NOMO-1 treated with dmso at 0.1 percent for 144 hours (cell line): ENCODE data around the gene NUP93.
"Not testable (repeated sequence)": the region's sequence is repeated elsewhere in the genome, so short reads cannot be mapped to it uniquely, and the experiment has no call there.

Experiments used
- DNase-seq: peaks from one replicate; lab custom pipeline; 2025; ENCODE audit not compliant: unreplicated experiment; lab: John Stamatoyannopoulos, UW

Gene NUP93

GRCh38 chr16:56708525-56709442 is 21.1 kb upstream of the NUP93 start:
- no peak for DNase-seq

- no peak for DNase-seq
These were observed 20.4 kb upstream of the NUP93 start for GRCh38 chr16:56709443-56710040.

- no peak for DNase-seq
These were observed 19.7 kb upstream of the NUP93 start for GRCh38 chr16:56710181-56710737.

DNA sequence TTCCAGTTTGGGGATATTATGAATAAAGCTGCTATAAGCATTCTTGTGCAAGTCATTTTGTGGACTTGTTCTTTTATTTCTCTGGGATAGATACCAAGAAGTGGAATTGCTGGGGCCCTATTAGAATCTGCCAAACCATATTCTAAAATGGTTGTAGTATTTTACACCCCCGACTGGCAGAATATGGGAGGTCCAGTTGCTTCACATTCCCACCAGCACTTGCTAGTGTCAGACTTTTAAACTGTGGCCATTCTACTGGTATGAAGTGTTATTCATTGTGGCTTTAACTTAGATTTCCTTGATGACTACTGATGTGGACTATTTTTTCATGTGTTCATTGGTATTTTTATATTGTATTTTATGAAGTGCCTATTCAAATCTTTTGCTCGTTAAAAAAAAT is 18.1 kb upstream of the NUP93 start:
- no peak for DNase-seq

DNA sequence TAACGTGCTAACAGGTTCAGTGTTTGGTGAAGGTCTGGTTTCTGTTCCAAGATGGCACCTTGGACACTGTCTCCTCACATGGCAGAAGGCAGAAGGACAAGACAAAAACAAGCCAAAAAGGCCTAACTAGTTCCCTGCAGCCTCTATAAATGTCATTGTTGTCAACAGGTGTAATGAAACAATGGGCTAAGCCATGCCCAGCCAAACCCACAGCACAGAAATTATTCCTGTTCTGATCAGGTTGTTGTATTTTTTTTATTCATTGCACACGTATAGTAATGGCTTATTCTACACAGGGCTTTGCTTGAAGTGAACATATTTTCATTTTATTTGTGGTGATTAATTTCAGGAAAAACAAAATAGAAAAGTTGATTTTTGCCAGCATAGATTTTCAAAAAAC is 16.1 kb upstream of the NUP93 start:
- DNase-seq = no peak

DNA sequence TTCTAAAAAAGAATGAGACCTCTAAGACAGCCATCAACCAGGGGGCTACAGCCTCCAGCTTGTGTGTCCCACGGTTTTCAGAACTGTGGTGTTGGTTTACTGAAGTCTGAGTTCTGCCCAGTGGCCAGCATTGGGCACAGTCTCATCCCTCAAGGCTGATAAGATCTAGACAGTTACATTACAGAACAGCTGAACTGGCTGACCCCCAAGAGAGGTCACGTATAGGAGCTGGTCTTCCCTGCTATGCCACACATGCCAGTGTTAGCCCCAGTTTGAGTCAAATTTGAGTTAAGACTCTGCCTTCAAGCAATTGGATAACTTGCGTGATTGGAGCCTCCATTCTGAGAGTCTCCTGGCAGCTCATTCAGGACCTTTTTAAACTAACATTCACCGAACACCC is 14.8 kb upstream of the NUP93 start:
- DNase-seq = no peak

GRCh38 chr16:56716761-56717160 is 13.2 kb upstream of the NUP93 start:
- no peak for DNase-seq

GRCh38 chr16:56717532-56717931 is 12.4 kb upstream of the NUP93 start:
- DNase-seq = not testable (repeated sequence)

DNA sequence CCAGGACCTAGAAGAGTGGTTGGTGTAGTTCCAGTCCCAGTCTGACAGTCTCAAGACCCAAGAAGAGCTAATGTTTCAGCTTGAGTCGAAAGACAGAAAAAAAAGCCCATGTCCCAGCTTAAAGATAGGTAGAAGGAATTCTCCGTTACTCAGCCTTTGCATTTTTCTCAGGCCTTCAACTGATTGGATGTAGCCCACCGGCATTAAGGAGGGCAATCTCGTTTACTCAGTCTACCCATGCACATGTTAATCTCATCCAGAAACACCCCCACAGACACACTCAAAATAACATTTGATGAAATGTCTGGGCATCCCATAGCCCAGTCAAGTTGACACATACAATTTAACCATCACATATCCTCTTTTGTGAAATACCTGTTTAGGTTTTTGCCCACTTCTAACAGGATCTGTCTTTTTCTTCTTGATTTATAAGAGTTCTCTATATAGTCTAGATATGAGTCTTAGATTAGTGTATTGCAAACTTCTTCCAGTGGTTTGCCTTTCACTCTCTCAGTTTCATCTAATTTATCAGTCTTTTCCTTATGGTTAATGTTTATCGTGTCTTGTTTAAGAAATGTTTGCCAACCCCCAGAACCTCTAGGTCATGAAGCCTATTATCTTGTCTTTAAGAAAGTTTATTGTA is 7.6 kb upstream of the NUP93 start:
- no peak for DNase-seq

GRCh38 chr16:56724191-56724590 is 5.7 kb upstream of the NUP93 start:
- DNase-seq = no peak

DNA sequence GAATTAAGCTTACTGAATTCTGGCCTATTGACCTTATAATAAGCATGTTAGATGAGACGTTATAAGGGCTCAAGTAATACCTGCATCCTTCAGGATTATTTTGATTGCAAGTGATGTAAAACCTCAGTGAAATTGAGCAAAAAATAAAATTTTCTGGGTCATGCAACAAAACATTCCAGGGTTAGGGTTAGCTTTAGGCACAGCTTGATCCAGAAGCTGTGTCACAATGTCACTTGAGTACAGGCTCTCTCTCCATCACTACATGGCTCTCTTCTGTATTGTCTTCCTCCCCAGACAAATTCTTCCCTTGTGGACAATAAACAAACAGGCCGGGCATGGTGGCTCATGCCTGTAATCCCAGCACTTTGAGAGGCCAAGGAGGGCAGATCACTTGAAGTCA is 3.6 kb upstream of the NUP93 start:
- DNase-seq = no peak

DNA sequence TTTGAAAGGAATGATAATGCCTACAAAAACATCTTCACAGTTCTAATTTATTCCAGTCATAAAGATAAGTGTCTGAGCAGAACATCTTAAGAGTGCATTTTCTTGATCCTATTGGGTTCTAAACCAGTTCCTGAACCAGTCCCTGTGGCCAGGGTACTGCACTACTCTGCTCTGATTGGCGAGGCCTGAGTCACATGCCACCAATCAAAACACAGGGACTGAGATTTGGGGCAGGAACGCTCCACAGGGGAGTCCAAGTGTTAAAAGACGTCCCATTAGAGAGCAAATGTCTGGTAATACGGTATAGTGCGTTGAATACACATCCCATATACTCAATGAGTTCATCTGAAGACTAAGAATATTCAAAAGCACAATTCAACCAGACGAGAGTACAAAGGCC is 3.0 kb upstream of the NUP93 start:
- no peak for DNase-seq

DNA sequence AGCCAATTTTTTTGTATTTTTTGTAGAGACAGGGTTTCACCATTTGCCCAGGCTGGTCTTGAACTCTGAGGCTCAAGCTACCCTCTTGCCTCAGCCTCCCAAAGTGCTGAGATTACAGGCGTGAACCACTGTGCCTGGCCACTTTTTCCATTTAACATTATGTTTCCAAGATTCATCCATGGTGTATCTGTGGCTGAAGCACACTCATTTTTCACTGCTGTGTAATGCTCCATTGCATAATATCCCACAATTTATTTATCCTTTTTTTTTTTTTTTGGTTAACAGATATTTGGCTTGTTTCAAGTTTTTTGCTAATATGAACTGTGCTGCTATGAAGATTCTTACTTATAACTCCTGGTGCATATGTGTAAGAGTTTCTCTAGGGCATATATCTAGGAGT is 1.9 kb upstream of the NUP93 start:
- no peak for DNase-seq

DNA sequence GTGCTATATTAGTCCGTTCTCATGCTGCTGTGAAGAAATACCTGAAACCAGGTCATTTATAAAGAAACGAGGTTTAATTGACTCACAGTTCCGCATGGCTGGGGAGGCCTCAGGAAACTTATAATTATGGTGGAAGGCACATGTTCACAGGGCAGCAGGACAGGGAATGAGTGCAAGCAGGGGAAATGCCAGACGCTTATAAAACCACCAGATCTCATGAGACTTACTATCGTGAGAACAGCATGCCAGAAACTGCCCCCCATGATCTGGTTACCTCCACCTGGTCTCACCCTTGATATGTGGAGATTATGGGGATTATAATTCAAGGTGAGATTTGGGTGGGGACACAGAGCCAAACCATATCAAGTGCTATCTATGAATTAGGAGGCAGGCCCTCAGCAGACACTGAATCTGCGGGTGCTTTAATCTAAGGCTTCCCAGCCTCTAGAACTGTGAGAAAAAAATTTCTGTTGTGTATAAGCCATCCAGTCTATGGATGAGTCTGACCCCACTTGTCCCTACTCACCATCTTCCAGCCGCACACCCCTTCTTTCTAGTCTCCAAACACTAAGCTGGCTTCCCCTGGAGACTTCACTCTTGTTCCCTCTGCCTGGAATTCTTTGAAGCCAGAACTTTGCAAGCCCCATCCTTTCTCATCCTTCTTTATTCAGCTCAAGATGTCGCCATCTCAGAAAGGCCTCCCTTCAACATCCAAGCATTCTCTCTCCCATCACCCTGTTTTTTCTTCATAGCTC is 772 bp upstream of the NUP93 start:
- DNase-seq = no peak

GRCh38 chr16:56732366-56732765 is 2.4 kb downstream of the NUP93 start:
- DNase-seq = no peak

DNA sequence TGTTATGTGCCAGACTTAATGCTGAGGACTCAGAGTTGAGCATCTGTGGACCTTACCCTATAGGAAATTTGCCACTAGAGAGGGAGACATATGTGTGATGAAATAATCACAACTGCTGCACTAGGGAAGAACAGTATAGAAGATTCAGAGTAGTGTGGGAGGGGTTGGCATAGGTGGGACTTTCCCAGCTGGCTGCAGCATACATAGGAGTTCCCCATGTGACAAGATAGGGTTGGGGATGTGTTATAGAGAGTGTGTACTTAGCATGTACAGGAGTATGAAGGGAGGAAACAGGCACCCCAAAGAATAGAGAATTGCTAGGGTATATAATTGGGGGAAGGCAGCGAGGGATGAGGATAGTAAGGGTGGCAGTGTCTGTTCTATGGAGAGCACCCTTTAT is 2.9 kb downstream of the NUP93 start:
- DNase-seq = no peak

DNA sequence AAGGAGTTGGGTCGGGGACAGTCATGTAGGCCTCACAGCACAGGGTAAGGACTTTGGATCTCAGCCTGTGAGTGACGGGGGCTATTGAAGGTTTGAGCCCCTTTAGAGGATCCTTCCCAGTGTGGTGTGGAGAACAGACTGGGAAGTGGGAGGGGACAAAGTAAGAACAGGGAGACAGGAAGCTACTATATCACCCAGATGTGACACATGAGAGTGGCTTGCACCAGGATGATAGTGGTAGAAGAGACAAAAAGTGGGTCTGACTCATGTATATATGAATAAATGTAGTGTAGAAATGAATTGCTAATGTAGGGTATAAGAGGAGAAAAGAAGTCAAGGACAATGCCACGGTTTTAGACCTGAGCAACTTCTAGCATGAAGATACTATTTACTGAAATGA is 4.5 kb downstream of the NUP93 start:
- DNase-seq = no peak

GRCh38 chr16:56736476-56736875 is 6.5 kb downstream of the NUP93 start:
- DNase-seq = no peak

- DNase-seq = no peak
These were observed 7.6 kb downstream of the NUP93 start for GRCh38 chr16:56737539-56737938.

DNA sequence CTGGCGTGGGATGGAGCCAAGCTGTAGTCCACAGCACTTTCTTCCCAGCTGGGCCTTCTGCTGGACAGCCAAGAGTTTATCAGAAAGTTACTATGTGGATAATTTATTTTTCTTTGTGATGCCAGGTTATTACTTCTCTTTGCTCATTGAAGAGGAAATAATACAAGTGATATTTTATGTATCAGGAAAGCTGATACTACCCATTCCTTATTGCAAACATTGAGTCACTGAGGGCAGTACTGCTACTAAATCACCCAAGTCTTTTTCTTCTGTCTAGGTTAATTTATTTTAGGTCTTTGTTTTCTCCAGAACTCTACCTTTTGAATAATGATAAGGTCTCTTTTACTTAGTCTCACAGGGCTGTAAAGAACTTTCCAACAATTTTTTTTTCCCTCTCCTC is 8.3 kb downstream of the NUP93 start:
- no peak for DNase-seq

DNA sequence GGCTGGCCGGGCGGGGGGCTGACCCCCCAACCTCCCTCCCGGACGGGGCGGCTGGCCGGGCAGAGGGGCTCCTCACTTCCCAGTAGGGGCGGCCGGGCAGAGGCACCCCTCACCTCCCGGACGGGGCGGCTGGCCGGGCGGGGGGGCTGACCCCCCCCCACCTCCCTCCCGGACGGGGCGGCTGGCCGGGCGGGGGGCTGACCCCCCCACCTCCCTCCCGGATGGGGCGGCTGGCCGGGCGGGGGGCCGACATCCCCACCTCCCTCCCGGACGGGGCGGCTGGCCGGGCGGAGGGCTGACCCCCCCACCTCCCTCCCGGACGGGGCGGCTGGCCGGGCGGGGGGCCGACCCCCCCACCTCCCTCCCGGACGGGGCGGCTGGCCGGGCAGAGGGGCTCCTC is 9.4 kb downstream of the NUP93 start:
- DNase-seq = not testable (repeated sequence)
